ENCODE data around the gene CNDP1.

Gene CNDP1

DNA sequence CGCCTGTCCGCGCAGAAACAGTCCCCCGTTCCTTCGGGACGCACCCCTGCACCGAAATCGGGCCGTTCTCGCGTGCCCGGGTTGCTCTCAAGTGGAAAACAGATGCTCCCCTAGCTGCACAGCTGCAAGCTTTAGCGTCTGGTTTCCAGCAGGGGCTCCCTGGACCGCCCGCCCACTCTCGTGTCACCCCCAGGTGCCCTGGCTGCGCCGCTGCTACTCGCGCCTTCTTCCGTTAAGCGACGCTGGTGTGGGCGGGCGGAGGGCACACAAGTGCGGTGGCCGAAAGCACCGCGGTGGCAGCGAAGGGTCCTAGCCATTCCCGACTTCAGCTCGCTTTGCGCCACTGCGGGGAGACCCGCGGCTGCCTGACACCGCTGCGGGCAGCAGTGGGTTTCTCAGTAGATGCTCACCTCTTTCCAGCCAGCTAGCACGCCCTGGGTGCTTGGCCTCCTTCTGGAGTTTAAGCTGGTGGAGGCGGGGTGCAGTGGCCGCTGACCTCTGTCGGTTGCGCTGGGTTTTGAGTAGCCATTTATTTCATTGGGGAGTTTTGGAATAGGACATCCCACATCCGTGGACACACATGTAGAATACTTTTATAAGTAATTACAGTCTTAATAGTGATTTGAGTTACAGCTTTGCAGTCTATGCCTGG, 64.2 kb downstream of the CNDP1 start (continued):
- TF ChIP-seq GLI4 (tag by site-specific recombination; IDR thresholded peaks at IDR 0.05) (no peak), MYNN (tag by site-specific recombination; IDR thresholded peaks at IDR 0.05; ENCODE audit: borderline replicate concordance) (no peak), GLIS2 (tag by site-specific recombination; IDR thresholded peaks at IDR 0.05) (no peak; the same call in none of the 2 replicates), ZNF350 (tag by site-specific recombination; IDR thresholded peaks at IDR 0.05) (no peak), ZBTB10 (tag by site-specific recombination; IDR thresholded peaks at IDR 0.05) (no peak; the same call in 1 of the 2 replicates), ZNF776 (tag by site-specific recombination; IDR thresholded peaks at IDR 0.05; ENCODE audit: borderline replicate concordance) (no peak), ZNF785 (tag by site-specific recombination; IDR thresholded peaks at IDR 0.05) (no peak), ZNF423 (tag by site-specific recombination; IDR thresholded peaks at IDR 0.05) (peak; percentile 88; the same call in 1 of the 2 replicates), HOXC10 (CRISPR knock-in tag; IDR thresholded peaks at IDR 0.05) (no peak), ZNF510 (tag by site-specific recombination; IDR thresholded peaks at IDR 0.05; ENCODE audit: insufficient replicate concordance) (no peak), PRDM1 (tag by site-specific recombination; IDR thresholded peaks at IDR 0.05) (no peak), ZNF2 (tag by site-specific recombination; IDR thresholded peaks at IDR 0.05) (no peak), ZNF292 (tag by site-specific recombination; IDR thresholded peaks at IDR 0.05; ENCODE audit: borderline replicate concordance, low read depth) (no peak), ZNF707 (tag by site-specific recombination; IDR thresholded peaks at IDR 0.05) (no peak), MZF1 (tag by site-specific recombination; IDR thresholded peaks at IDR 0.05; ENCODE audit: borderline replicate concordance) (no peak), EGR2 (tag by site-specific recombination; IDR thresholded peaks at IDR 0.05; ENCODE audit: low read depth) (peak; percentile 64), PRDM4 (tag by site-specific recombination; IDR thresholded peaks at IDR 0.05) (no peak), ZNF169 (tag by site-specific recombination; IDR thresholded peaks at IDR 0.05) (no peak), ZNF157 (tag by site-specific recombination; IDR thresholded peaks at IDR 0.05) (no peak), ZNF629 (tag by site-specific recombination; IDR thresholded peaks at IDR 0.05) (no peak), SCRT1 (tag by site-specific recombination; IDR thresholded peaks at IDR 0.05; ENCODE audit: borderline replicate concordance) (no peak), ZNF549 (tag by site-specific recombination; IDR thresholded peaks at IDR 0.05) (no peak), ZSCAN30 (tag by site-specific recombination; IDR thresholded peaks at IDR 0.05) (no peak), ZNF341 (tag by site-specific recombination; IDR thresholded peaks at IDR 0.05; ENCODE audit: low read depth) (peak; percentile 62; the same call in 1 of the 2 replicates), REPIN1 (tag by site-specific recombination; IDR thresholded peaks at IDR 0.05; ENCODE audit: low read depth) (no peak)
- TF ChIP-seq, protein P1, sequence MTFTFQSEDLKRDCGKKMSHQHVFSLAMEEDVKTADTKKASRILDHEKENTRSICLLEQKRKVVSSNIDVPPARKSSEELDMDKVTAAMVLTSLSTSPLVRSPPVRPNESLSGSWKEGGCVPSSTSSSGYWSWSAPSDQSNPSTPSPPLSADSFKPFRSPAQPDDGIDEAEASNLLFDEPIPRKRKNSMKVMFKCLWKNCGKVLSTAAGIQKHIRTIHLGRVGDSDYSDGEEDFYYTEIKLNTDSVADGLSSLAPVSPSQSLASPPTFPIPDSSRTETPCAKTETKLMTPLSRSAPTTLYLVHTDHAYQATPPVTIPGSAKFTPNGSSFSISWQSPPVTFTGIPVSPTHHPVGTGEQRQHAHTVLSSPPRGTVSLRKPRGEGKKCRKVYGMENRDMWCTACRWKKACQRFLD (tag by site-specific recombination; IDR thresholded peaks at IDR 0.05) = no peak
- TF ChIP-seq, protein P2, sequence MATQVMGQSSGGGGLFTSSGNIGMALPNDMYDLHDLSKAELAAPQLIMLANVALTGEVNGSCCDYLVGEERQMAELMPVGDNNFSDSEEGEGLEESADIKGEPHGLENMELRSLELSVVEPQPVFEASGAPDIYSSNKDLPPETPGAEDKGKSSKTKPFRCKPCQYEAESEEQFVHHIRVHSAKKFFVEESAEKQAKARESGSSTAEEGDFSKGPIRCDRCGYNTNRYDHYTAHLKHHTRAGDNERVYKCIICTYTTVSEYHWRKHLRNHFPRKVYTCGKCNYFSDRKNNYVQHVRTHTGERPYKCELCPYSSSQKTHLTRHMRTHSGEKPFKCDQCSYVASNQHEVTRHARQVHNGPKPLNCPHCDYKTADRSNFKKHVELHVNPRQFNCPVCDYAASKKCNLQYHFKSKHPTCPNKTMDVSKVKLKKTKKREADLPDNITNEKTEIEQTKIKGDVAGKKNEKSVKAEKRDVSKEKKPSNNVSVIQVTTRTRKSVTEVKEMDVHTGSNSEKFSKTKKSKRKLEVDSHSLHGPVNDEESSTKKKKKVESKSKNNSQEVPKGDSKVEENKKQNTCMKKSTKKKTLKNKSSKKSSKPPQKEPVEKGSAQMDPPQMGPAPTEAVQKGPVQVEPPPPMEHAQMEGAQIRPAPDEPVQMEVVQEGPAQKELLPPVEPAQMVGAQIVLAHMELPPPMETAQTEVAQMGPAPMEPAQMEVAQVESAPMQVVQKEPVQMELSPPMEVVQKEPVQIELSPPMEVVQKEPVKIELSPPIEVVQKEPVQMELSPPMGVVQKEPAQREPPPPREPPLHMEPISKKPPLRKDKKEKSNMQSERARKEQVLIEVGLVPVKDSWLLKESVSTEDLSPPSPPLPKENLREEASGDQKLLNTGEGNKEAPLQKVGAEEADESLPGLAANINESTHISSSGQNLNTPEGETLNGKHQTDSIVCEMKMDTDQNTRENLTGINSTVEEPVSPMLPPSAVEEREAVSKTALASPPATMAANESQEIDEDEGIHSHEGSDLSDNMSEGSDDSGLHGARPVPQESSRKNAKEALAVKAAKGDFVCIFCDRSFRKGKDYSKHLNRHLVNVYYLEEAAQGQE (tag by site-specific recombination; IDR thresholded peaks at IDR 0.05) = no peak
- TF ChIP-seq, protein P3, sequence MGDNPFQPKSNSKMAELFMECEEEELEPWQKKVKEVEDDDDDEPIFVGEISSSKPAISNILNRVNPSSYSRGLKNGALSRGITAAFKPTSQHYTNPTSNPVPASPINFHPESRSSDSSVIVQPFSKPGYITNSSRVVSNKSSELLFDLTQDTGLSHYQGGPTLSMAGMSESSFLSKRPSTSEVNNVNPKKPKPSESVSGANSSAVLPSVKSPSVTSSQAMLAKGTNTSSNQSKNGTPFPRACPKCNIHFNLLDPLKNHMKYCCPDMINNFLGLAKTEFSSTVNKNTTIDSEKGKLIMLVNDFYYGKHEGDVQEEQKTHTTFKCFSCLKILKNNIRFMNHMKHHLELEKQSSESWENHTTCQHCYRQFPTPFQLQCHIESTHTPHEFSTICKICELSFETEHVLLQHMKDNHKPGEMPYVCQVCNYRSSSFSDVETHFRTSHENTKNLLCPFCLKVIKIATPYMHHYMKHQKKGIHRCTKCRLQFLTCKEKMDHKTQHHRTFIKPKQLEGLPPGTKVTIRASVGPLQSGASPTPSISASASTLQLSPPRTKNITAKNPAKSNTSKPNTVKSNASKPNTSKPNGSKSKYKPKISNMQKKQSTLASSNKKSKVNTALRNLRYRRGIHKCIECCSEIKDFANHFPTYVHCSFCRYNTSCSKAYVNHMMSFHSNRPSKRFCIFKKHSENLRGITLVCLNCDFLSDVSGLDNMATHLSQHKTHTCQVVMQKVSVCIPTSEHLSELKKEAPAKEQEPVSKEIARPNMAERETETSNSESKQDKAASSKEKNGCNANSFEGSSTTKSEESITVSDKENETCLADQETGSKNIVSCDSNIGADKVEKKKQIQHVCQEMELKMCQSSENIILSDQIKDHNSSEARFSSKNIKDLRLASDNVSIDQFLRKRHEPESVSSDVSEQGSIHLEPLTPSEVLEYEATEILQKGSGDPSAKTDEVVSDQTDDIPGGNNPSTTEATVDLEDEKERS (tag by site-specific recombination; IDR thresholded peaks at IDR 0.05) = no peak

Measured in HEK293 (cell line).